ENCODE measurements around the gene MYCL.

GRCh38 chr1:39854738-39855137 is 47.0 kb downstream of the MYCL start:
- TF ChIP-seq POLR2A (IDR thresholded peaks at IDR 0.05) (no peak), CTCF (IDR thresholded peaks at IDR 0.05) (no peak)
